Measurements from ENCODE around the gene ZCCHC10.
"Not testable (repeated sequence)": the region's sequence is repeated elsewhere in the genome, so short reads cannot be mapped to it uniquely, and the experiment has no call there.

Gene ZCCHC10

GRCh38 chr5:132965120-132965519 lies 61.2 kb downstream of the ZCCHC10 start:
- Histone ChIP-seq H3K27ac (ENCODE audit: low read depth, low read length) (no peak overlapping the region), H3K36me3 (ENCODE audit: insufficient read depth, low read length) (no peaks in the 10 kb centered on the region), H3K27me3 (ENCODE audit: control insufficient read depth in 1 of 2, insufficient read depth in 2 of 2, low read length in 2 of 2) (no peaks in the 10 kb centered on the region), H3K9ac (ENCODE audit: low read length) (no peak overlapping the region), H3K4me1 (ENCODE audit: insufficient read depth, low read length) (peaks cover 18% of the 10 kb centered on the region), H3K4me3 (ENCODE audit: low read depth in 1 of 2, low read length in 2 of 2) (no peak overlapping the region), H3K9me3 (ENCODE audit: low read length) (no peaks in the 10 kb centered on the region)

DNA sequence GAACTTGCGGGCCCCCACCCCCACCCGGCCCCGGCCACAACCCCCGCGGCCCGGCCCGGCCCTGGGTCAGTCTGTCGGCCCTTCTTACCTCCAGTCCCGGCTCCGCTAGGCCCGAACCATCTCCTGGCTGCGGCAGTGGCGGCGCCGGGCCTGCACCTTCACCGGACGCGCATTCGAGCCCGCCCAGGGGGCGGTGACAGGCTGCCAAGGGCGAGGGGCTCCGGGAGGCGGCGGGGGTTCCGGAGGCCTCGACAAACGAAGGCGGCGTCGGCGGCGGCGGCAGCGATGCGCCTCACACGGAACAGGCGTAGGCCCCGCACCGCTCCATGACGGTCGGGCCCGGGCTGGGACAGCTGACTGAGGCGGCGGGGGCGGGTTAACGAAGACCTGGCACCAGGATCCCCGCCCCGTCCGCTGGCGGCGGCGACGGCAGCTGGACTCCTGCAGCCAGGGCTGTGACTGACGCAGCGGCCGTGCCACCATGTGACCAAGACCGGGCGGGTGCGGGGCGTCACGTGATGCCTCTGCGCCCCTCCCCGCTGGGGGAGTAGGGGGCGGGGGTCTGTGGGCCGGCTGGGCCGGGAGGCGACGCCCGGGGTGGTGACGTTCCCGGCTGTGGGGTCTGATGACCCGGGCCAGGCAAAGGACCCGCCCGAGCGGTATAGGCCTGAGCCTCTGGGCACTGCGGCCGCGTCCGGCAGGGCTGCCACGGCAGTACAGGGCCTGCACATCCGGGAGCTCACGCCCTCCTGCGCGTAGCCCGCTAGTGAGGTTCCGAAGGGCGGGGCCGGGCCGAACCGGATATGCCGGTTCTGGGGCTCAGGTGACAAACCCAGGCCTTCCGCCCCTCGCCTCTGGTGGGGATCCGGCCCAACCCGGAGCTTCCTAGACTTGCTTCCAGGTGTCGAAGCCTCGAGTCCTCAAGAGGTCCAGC lies 62.9 kb downstream of the ZCCHC10 start, which contains the start of gene AFF4:
TSS of gene AFF4 (minus strand) at position 464 of the 934 bp plus-strand sequence. CDS start 26,445 bp downstream, outside the sequence.
- peak within 1 kb of the TSS; percentile 65 to 99 for H3K4me3 ChIP-seq (ENCODE audit: low read depth in 1 of 2, low read length in 2 of 2)
- H3K36me3 ChIP-seq (ENCODE audit: insufficient read depth, low read length) = no peaks in the 10 kb centered on the region
- peaks cover 26% of the 10 kb centered on the region for H3K4me1 ChIP-seq (ENCODE audit: insufficient read depth, low read length)
- H3K27me3 ChIP-seq (ENCODE audit: control insufficient read depth in 1 of 2, insufficient read depth in 2 of 2, low read length in 2 of 2) = no peaks in the 10 kb centered on the region
- H3K27ac ChIP-seq (ENCODE audit: low read depth, low read length) = peak within 1 kb of the TSS; percentile 100
- peak within 1 kb of the TSS; percentile 89 for H3K9ac ChIP-seq (ENCODE audit: low read length)
- H3K9me3 ChIP-seq (ENCODE audit: low read length) = no peaks in the 10 kb centered on the region

GRCh38 chr5:132962429-132963021 lies 63.8 kb downstream of the ZCCHC10 start:
- Histone ChIP-seq H3K4me1 (ENCODE audit: insufficient read depth, low read length) (peaks cover 27% of the 10 kb centered on the region), H3K36me3 (ENCODE audit: insufficient read depth, low read length) (no peaks in the 10 kb centered on the region), H3K27ac (ENCODE audit: low read depth, low read length) (peak overlapping the region; percentile 100), H3K9me3 (ENCODE audit: low read length) (no peaks in the 10 kb centered on the region), H3K4me3 (ENCODE audit: low read depth in 1 of 2, low read length in 2 of 2) (peak overlapping the region; percentile 65 to 99), H3K9ac (ENCODE audit: low read length) (peak overlapping the region; percentile 89), H3K27me3 (ENCODE audit: control insufficient read depth in 1 of 2, insufficient read depth in 2 of 2, low read length in 2 of 2) (no peaks in the 10 kb centered on the region)

DNA sequence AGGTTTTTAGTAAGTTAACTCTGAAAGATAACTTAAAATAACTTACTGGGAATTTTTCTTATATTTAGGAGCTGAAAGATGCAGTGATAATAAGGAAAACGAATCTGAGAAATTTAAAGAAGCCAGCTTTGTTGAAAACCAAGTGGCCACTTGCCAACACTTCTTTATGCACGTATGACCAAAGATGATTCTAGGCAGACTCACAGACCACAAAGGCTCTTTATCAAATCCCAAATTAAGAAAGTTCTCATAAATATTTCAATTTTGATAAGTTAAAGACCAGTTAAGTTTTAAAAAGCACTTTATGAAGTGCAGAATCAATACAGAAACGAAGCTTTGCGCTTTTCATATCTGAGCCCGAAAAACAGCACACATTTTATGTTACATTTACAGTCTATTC lies 64.5 kb downstream of the ZCCHC10 start:
- Histone ChIP-seq H3K9ac (ENCODE audit: low read length) (peak overlapping the region; percentile 89), H3K9me3 (ENCODE audit: low read length) (no peaks in the 10 kb centered on the region), H3K4me1 (ENCODE audit: insufficient read depth, low read length) (peaks cover 27% of the 10 kb centered on the region), H3K4me3 (ENCODE audit: low read depth in 1 of 2, low read length in 2 of 2) (peak overlapping the region; percentile 65 to 99), H3K27me3 (ENCODE audit: control insufficient read depth in 1 of 2, insufficient read depth in 2 of 2, low read length in 2 of 2) (no peaks in the 10 kb centered on the region), H3K36me3 (ENCODE audit: insufficient read depth, low read length) (no peaks in the 10 kb centered on the region), H3K27ac (ENCODE audit: low read depth, low read length) (peak overlapping the region; percentile 100)

- H3K4me1 ChIP-seq (ENCODE audit: insufficient read depth, low read length) = peaks cover 27% of the 10 kb centered on the region
- not testable (repeated sequence) for H3K9me3 ChIP-seq (ENCODE audit: low read length); H3K9ac ChIP-seq (ENCODE audit: low read length); H3K27me3 ChIP-seq (ENCODE audit: control insufficient read depth in 1 of 2, insufficient read depth in 2 of 2, low read length in 2 of 2); H3K36me3 ChIP-seq (ENCODE audit: insufficient read depth, low read length)
- H3K4me3 ChIP-seq (ENCODE audit: low read depth in 1 of 2, low read length in 2 of 2) = peak overlapping the region; percentile 1 to 65
- H3K27ac ChIP-seq (ENCODE audit: low read depth, low read length) = peak overlapping the region; percentile 100
These were observed 65.1 kb downstream of the ZCCHC10 start for GRCh38 chr5:132961123-132961815.

GRCh38 chr5:132956166-132956799 lies 70.1 kb downstream of the ZCCHC10 start:
- H3K4me3 ChIP-seq (ENCODE audit: low read depth in 1 of 2, low read length in 2 of 2); H3K9ac ChIP-seq (ENCODE audit: low read length); H3K27ac ChIP-seq (ENCODE audit: low read depth, low read length); H3K36me3 ChIP-seq (ENCODE audit: insufficient read depth, low read length); H3K9me3 ChIP-seq (ENCODE audit: low read length); H3K27me3 ChIP-seq (ENCODE audit: control insufficient read depth in 1 of 2, insufficient read depth in 2 of 2, low read length in 2 of 2): not testable (repeated sequence)
- H3K4me1 ChIP-seq (ENCODE audit: insufficient read depth, low read length) = peaks cover 47% of the 10 kb centered on the region

GRCh38 chr5:132953710-132954109 lies 72.6 kb downstream of the ZCCHC10 start:
- no peaks in the 10 kb centered on the region for H3K27me3 ChIP-seq (ENCODE audit: control insufficient read depth in 1 of 2, insufficient read depth in 2 of 2, low read length in 2 of 2)
- H3K9ac ChIP-seq (ENCODE audit: low read length) = no peak overlapping the region
- peaks cover 37% of the 10 kb centered on the region for H3K4me1 ChIP-seq (ENCODE audit: insufficient read depth, low read length)
- no peaks in the 10 kb centered on the region for H3K9me3 ChIP-seq (ENCODE audit: low read length)
- H3K27ac ChIP-seq (ENCODE audit: low read depth, low read length) = no peak overlapping the region
- peaks cover 7% of the 10 kb centered on the region for H3K36me3 ChIP-seq (ENCODE audit: insufficient read depth, low read length)
- no peak overlapping the region for H3K4me3 ChIP-seq (ENCODE audit: low read depth in 1 of 2, low read length in 2 of 2)

GRCh38 chr5:132952829-132953228 lies 73.5 kb downstream of the ZCCHC10 start:
- Histone ChIP-seq H3K4me3 (ENCODE audit: low read depth in 1 of 2, low read length in 2 of 2) (no peak overlapping the region), H3K9ac (ENCODE audit: low read length) (no peak overlapping the region), H3K27ac (ENCODE audit: low read depth, low read length) (no peak overlapping the region), H3K36me3 (ENCODE audit: insufficient read depth, low read length) (peaks cover 7% of the 10 kb centered on the region), H3K9me3 (ENCODE audit: low read length) (no peaks in the 10 kb centered on the region), H3K4me1 (ENCODE audit: insufficient read depth, low read length) (peaks cover 38% of the 10 kb centered on the region), H3K27me3 (ENCODE audit: control insufficient read depth in 1 of 2, insufficient read depth in 2 of 2, low read length in 2 of 2) (no peaks in the 10 kb centered on the region)

GRCh38 chr5:132951897-132952296 lies 74.5 kb downstream of the ZCCHC10 start:
- no peak overlapping the region for H3K4me3 ChIP-seq (ENCODE audit: low read depth in 1 of 2, low read length in 2 of 2)
- peaks cover 38% of the 10 kb centered on the region for H3K4me1 ChIP-seq (ENCODE audit: insufficient read depth, low read length)
- H3K27ac ChIP-seq (ENCODE audit: low read depth, low read length) = no peak overlapping the region
- no peaks in the 10 kb centered on the region for H3K27me3 ChIP-seq (ENCODE audit: control insufficient read depth in 1 of 2, insufficient read depth in 2 of 2, low read length in 2 of 2)
- no peaks in the 10 kb centered on the region for H3K9me3 ChIP-seq (ENCODE audit: low read length)
- H3K9ac ChIP-seq (ENCODE audit: low read length) = no peak overlapping the region
- H3K36me3 ChIP-seq (ENCODE audit: insufficient read depth, low read length) = peaks cover 7% of the 10 kb centered on the region

- no peaks in the 10 kb centered on the region for H3K9me3 ChIP-seq (ENCODE audit: low read length)
- no peaks in the 10 kb centered on the region for H3K36me3 ChIP-seq (ENCODE audit: insufficient read depth, low read length)
- peaks cover 35% of the 10 kb centered on the region for H3K4me1 ChIP-seq (ENCODE audit: insufficient read depth, low read length)
- no peaks in the 10 kb centered on the region for H3K27me3 ChIP-seq (ENCODE audit: control insufficient read depth in 1 of 2, insufficient read depth in 2 of 2, low read length in 2 of 2)
- H3K27ac ChIP-seq (ENCODE audit: low read depth, low read length) = no peak overlapping the region
- H3K4me3 ChIP-seq (ENCODE audit: low read depth in 1 of 2, low read length in 2 of 2) = no peak overlapping the region
- H3K9ac ChIP-seq (ENCODE audit: low read length) = no peak overlapping the region
These were observed 77.2 kb downstream of the ZCCHC10 start for GRCh38 chr5:132949136-132949535.

- Histone ChIP-seq H3K4me3 (ENCODE audit: low read depth in 1 of 2, low read length in 2 of 2) (no peak overlapping the region), H3K27me3 (ENCODE audit: control insufficient read depth in 1 of 2, insufficient read depth in 2 of 2, low read length in 2 of 2) (no peaks in the 10 kb centered on the region), H3K9ac (ENCODE audit: low read length) (no peak overlapping the region), H3K36me3 (ENCODE audit: insufficient read depth, low read length) (no peaks in the 10 kb centered on the region), H3K27ac (ENCODE audit: low read depth, low read length) (no peak overlapping the region), H3K9me3 (ENCODE audit: low read length) (no peaks in the 10 kb centered on the region), H3K4me1 (ENCODE audit: insufficient read depth, low read length) (peaks cover 22% of the 10 kb centered on the region)
These were observed 78.7 kb downstream of the ZCCHC10 start for GRCh38 chr5:132947671-132948070.
